ENCODE data around the gene CDKN2B-AS1.
A peak's percentile ranks its signal among the peaks of the same experiment; 100 is the strongest.

The CDKN2B-AS1 gene

GRCh38 chr9:22008717-22009505 is 14.3 kb downstream of the CDKN2B-AS1 start, which contains the start of gene CDKN2B:
TSS of gene CDKN2B (minus strand) at chr9:22009305. CDS start at chr9:22008953, 352 bp downstream.
- peak; percentile 66 for DNase-seq

- DNase-seq, result no peak
Measured at GRCh38 chr9:22009506-22009867, 14.9 kb downstream of the CDKN2B-AS1 start.

- no peak for DNase-seq
Measured at GRCh38 chr9:22010866-22011625, 16.5 kb downstream of the CDKN2B-AS1 start.

- DNase-seq, result no peak
Measured at GRCh38 chr9:22022396-22022795, 27.8 kb downstream of the CDKN2B-AS1 start.

GRCh38 chr9:22026696-22027095 is 32.1 kb downstream of the CDKN2B-AS1 start:
- DNase-seq, result no peak

GRCh38 chr9:22028394-22028793 is 33.8 kb downstream of the CDKN2B-AS1 start:
- DNase-seq, result no peak

GRCh38 chr9:22029231-22029630 is 34.6 kb downstream of the CDKN2B-AS1 start:
- no peak for DNase-seq

GRCh38 chr9:22030101-22030598 is 35.6 kb downstream of the CDKN2B-AS1 start:
- DNase-seq, result no peak

GRCh38 chr9:22031655-22032411 is 37.2 kb downstream of the CDKN2B-AS1 start:
- DNase-seq, result no peak

- peak; percentile 78 for DNase-seq
Measured at GRCh38 chr9:22033012-22033630, 38.5 kb downstream of the CDKN2B-AS1 start.

GRCh38 chr9:22035591-22036011 is 41.0 kb downstream of the CDKN2B-AS1 start:
- DNase-seq, result no peak

GRCh38 chr9:22036866-22037626 is 42.5 kb downstream of the CDKN2B-AS1 start:
- DNase-seq, result no peak

GRCh38 chr9:22037954-22038690 is 43.5 kb downstream of the CDKN2B-AS1 start:
- DNase-seq, result peak; percentile 8

GRCh38 chr9:22039258-22039657 is 44.7 kb downstream of the CDKN2B-AS1 start:
- DNase-seq, result no peak

GRCh38 chr9:22040760-22041159 is 46.2 kb downstream of the CDKN2B-AS1 start:
- no peak for DNase-seq

- no peak for DNase-seq
Measured at GRCh38 chr9:22041344-22041743, 46.8 kb downstream of the CDKN2B-AS1 start.

- DNase-seq, result no peak
Measured at GRCh38 chr9:22041775-22042174, 47.2 kb downstream of the CDKN2B-AS1 start.

- DNase-seq, result no peak
Measured at GRCh38 chr9:22043928-22044327, 49.3 kb downstream of the CDKN2B-AS1 start.

- DNase-seq, result no peak
Measured at GRCh38 chr9:22044583-22044982, 50.0 kb downstream of the CDKN2B-AS1 start.

GRCh38 chr9:22045423-22045822 is 50.8 kb downstream of the CDKN2B-AS1 start:
- no peak for DNase-seq

- no peak for DNase-seq
Measured at GRCh38 chr9:22046243-22046885, 51.8 kb downstream of the CDKN2B-AS1 start.
